K562 (cell line): ENCODE data around the gene C12orf75. TPM values are rescaled to one million over a fixed set of nuclear protein-coding genes. Genes with fewer than 3 reads are reported as not detected.

Experiments
- CEBPZ ChIP-seq: fragments of 150-350 bp; IDR thresholded peaks from 2 replicates; pipeline ENCODE4 v1.6.1; 2014; ENCODE audit warnings: low read depth, mild to moderate bottlenecking, low read length, borderline replicate concordance
- JUND ChIP-seq, 2 experiments: IDR thresholded peaks; 2 replicates in 1 of 2; 3 replicates in 1 of 2; pipeline ENCODE4 v1.6.1; 2011; ENCODE audit warnings: borderline replicate concordance in 2 of 2, low read depth in 2 of 2, low read length in 2 of 2, improper control_type of control experiment in 1 of 2, missing biosample characterization in 1 of 2, missing genetic modification characterization in 1 of 2, missing genetic modification reagents in 1 of 2
- MBD2 ChIP-seq: sonication (generic); IDR thresholded peaks from 2 replicates; pipeline ENCODE4 v1.6.1; 2016; ENCODE audit warnings: low read depth, borderline replicate concordance
- NCOR1 ChIP-seq: fragments of 450-650 bp; IDR thresholded peaks from 2 replicates; pipeline ENCODE4 v1.6.1; 2016; ENCODE audit warnings: mild to moderate bottlenecking, moderate library complexity
- POLR2G ChIP-seq: fragments of 200-400 bp; formaldehyde crosslinking; IDR thresholded peaks from 2 replicates; pipeline ENCODE4 v1.6.1; 2017; ENCODE audit warnings: low read depth, mild to moderate bottlenecking, antibody characterized with exemption, low read length, moderate library complexity
- RUNX1 ChIP-seq: sonication (generic); IDR thresholded peaks from 2 replicates; pipeline ENCODE4 v1.6.1; 2016; ENCODE audit warnings: antibody characterized with exemption, low read depth
- ZNF436 ChIP-seq: fragments of 250-450, 450-650 bp; sonication (Bioruptor Pico); formaldehyde crosslinking; IDR thresholded peaks from 2 replicates; pipeline ENCODE4 v1.7.0; 2020; ENCODE audit warnings: mild to moderate bottlenecking
- ZNF785 ChIP-seq: fragments of 250-450 bp; sonication (Bioruptor Pico); IDR thresholded peaks from 2 replicates; pipeline ENCODE4 v1.4.0; 2020; ENCODE audit warnings: mild to moderate bottlenecking
- polyA plus RNA-seq, 8 experiments: library from polyadenylated mRNA; depleted of rRNA in 4 of 8; stranded (reverse) in 5 of 8; unstranded in 3 of 8; fragments of >200 nt; fragmentation: Nextera tagmentation in 2 of 8; fragmentation: Illumina TruSeq in 1 of 8; extraction: Ambion mirVana in 2 of 8; extraction: Trizol in 1 of 8; gene quantifications; 2 replicates each; pipeline versions ENCODE4 v1.2.1 to v1.2.3, GENCODE V29; 2011 to 2014; ENCODE audit warnings: inconsistent platforms in 1 of 8, missing spikeins in 1 of 8
- total RNA-seq, 7 experiments: library from RNA; depleted of rRNA in 6 of 7; stranded (reverse); fragments of >200 nt in 6 of 7; fragmentation: Illumina TruSeq in 2 of 7; extraction: Trizol in 2 of 7; gene quantifications; 2 replicates each; pipeline versions ENCODE4 v1.2.1 to v1.2.3, GENCODE V29; 2011 to 2021; ENCODE audit warnings: low replicate concordance in 1 of 7
- TF ChIP-seq, protein P1 (sequence below): sonication (generic); formaldehyde crosslinking; IDR thresholded peaks from 2 replicates; pipeline ENCODE4 v1.8.0; 2023; ENCODE audit warnings: missing genetic modification reagents, mild to moderate bottlenecking, borderline replicate concordance

Gene C12orf75
- total and polyA plus RNA-seq, 9 of the 15 experiments (the other 6 are each of a cell fraction or from before 2014, with no cell fraction given), result 0.06 to 0.82 (median 0.26) TPM; not detected in 3

DNA sequence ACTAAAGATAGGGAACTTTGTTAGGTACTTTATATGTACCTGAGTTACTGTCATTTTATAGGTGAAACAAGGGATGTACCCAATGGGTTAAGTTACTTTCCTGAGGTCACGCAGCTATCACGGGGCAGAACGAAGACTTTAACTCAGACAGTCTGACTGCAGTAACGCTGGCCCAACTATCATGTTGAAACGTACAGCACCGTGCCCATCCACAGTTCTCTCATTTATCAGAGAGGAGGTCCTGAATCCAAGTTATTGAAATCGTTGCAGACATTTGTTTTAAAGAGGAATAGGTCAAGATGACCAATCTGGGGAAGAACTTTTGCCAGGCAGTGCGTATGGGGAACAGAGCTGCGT, 587 bp upstream of the C12orf75 start (continued):
- no peak for TF ChIP-seq CEBPZ
- TF ChIP-seq POLR2G, result no peak
- TF ChIP-seq, protein P1, sequence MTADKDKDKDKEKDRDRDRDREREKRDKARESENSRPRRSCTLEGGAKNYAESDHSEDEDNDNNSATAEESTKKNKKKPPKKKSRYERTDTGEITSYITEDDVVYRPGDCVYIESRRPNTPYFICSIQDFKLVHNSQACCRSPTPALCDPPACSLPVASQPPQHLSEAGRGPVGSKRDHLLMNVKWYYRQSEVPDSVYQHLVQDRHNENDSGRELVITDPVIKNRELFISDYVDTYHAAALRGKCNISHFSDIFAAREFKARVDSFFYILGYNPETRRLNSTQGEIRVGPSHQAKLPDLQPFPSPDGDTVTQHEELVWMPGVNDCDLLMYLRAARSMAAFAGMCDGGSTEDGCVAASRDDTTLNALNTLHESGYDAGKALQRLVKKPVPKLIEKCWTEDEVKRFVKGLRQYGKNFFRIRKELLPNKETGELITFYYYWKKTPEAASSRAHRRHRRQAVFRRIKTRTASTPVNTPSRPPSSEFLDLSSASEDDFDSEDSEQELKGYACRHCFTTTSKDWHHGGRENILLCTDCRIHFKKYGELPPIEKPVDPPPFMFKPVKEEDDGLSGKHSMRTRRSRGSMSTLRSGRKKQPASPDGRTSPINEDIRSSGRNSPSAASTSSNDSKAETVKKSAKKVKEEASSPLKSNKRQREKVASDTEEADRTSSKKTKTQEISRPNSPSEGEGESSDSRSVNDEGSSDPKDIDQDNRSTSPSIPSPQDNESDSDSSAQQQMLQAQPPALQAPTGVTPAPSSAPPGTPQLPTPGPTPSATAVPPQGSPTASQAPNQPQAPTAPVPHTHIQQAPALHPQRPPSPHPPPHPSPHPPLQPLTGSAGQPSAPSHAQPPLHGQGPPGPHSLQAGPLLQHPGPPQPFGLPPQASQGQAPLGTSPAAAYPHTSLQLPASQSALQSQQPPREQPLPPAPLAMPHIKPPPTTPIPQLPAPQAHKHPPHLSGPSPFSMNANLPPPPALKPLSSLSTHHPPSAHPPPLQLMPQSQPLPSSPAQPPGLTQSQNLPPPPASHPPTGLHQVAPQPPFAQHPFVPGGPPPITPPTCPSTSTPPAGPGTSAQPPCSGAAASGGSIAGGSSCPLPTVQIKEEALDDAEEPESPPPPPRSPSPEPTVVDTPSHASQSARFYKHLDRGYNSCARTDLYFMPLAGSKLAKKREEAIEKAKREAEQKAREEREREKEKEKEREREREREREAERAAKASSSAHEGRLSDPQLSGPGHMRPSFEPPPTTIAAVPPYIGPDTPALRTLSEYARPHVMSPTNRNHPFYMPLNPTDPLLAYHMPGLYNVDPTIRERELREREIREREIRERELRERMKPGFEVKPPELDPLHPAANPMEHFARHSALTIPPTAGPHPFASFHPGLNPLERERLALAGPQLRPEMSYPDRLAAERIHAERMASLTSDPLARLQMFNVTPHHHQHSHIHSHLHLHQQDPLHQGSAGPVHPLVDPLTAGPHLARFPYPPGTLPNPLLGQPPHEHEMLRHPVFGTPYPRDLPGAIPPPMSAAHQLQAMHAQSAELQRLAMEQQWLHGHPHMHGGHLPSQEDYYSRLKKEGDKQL (CRISPR knock-in tag), result no peak
- TF ChIP-seq ZNF436, result no peak
- no peak for TF ChIP-seq NCOR1
- TF ChIP-seq JUND (IDR thresholded peaks at IDR 0.05; ENCODE audit: borderline replicate concordance, low read depth, low read length), result no peak
- TF ChIP-seq JUND (tag; IDR thresholded peaks at IDR 0.05; ENCODE audit: borderline replicate concordance, low read depth, low read length), result no peak
- TF ChIP-seq MBD2, result no peak
- no peak for TF ChIP-seq ZNF785
- TF ChIP-seq RUNX1, result no peak
